ENCODE data around the gene CCDC47.

- TF ChIP-seq CTCF (IDR thresholded peaks at IDR 0.05) (no peak), POLR2A (IDR thresholded peaks at IDR 0.05) (peak; percentile 60 to 93)
These were observed 31.8 kb downstream of the CCDC47 start, which contains the start of gene STRADA for GRCh38 chr17:63741408-63742173.

Data from adrenal gland (tissue), 5 donors.